ENCODE measurements around the gene SLC44A4. TPM values are rescaled to one million over a fixed set of nuclear protein-coding genes. Genes with fewer than 3 reads are reported as not detected.
"Not testable (repeated sequence)": the region's sequence is repeated elsewhere in the genome, so short reads cannot be mapped to it uniquely, and the experiment has no call there.

Gene SLC44A4
- total RNA-seq, 1 experiment from 2014 or later: not detected

- not testable (repeated sequence) for DNase-seq (ENCODE audit: low read depth in 1 of 2, low spot score in 2 of 2); H3K9me3 ChIP-seq (replicated peaks); H3K27me3 ChIP-seq (replicated peaks); H3K36me3 ChIP-seq; H3K4me3 ChIP-seq
- H3K27ac ChIP-seq: peak overlapping the region; percentile 18
- peaks cover 43% of the 10 kb centered on the region for H3K4me1 ChIP-seq (replicated peaks)
Observed at GRCh38 chr6:31908255-31908654, 29.5 kb upstream of the SLC44A4 start.

GRCh38 chr6:31907158-31907813 lies 28.5 kb upstream of the SLC44A4 start:
- DNase-seq (ENCODE audit: low read depth in 1 of 2, low spot score in 2 of 2): no peak
- Histone ChIP-seq H3K9me3 (replicated peaks) (no peaks in the 10 kb centered on the region; the same call in 1 of the 2 replicates), H3K4me3 (no peak overlapping the region), H3K27ac (no peak overlapping the region), H3K27me3 (replicated peaks) (no peaks in the 10 kb centered on the region), H3K4me1 (replicated peaks) (peaks cover 49% of the 10 kb centered on the region), H3K36me3 (no peaks in the 10 kb centered on the region)

- H3K4me3 ChIP-seq; DNase-seq (ENCODE audit: low read depth in 1 of 2, low spot score in 2 of 2); H3K9me3 ChIP-seq (replicated peaks); H3K36me3 ChIP-seq; H3K27ac ChIP-seq; H3K27me3 ChIP-seq (replicated peaks): not testable (repeated sequence)
- peaks cover 45% of the 10 kb centered on the region for H3K4me1 ChIP-seq (replicated peaks)
Observed at GRCh38 chr6:31906727-31907126, 27.9 kb upstream of the SLC44A4 start.

GRCh38 chr6:31906122-31906521 lies 27.3 kb upstream of the SLC44A4 start:
- Histone ChIP-seq H3K4me3 (no peak overlapping the region), H3K9me3 (replicated peaks) (no peaks in the 10 kb centered on the region; the same call in 1 of the 2 replicates), H3K4me1 (replicated peaks) (peaks cover 45% of the 10 kb centered on the region), H3K27me3 (replicated peaks) (no peaks in the 10 kb centered on the region), H3K36me3 (peaks cover 2% of the 10 kb centered on the region; the same call in 1 of the 2 replicates), H3K27ac (no peak overlapping the region)
- no peak for DNase-seq (ENCODE audit: low read depth in 1 of 2, low spot score in 2 of 2)

- DNase-seq (ENCODE audit: low read depth in 1 of 2, low spot score in 2 of 2): no peak
- no peaks in the 10 kb centered on the region for H3K9me3 ChIP-seq (replicated peaks)
- H3K27me3 ChIP-seq (replicated peaks): no peaks in the 10 kb centered on the region
- H3K27ac ChIP-seq: no peak overlapping the region
- H3K4me1 ChIP-seq (replicated peaks): peaks cover 36% of the 10 kb centered on the region
- H3K4me3 ChIP-seq: no peak overlapping the region
- H3K36me3 ChIP-seq: peaks cover 5% of the 10 kb centered on the region; the same call in 1 of the 2 replicates
Observed at GRCh38 chr6:31905041-31905440, 26.2 kb upstream of the SLC44A4 start.

- H3K4me3 ChIP-seq: no peak overlapping the region
- DNase-seq (ENCODE audit: low read depth in 1 of 2, low spot score in 2 of 2): no peak
- H3K27me3 ChIP-seq (replicated peaks): no peaks in the 10 kb centered on the region
- no peak overlapping the region for H3K27ac ChIP-seq
- H3K4me1 ChIP-seq (replicated peaks): peaks cover 25% of the 10 kb centered on the region
- H3K36me3 ChIP-seq: peaks cover 5% of the 10 kb centered on the region; the same call in 1 of the 2 replicates
- H3K9me3 ChIP-seq (replicated peaks): no peaks in the 10 kb centered on the region
Observed at GRCh38 chr6:31903957-31904356, 25.2 kb upstream of the SLC44A4 start.

- no peaks in the 10 kb centered on the region for H3K9me3 ChIP-seq (replicated peaks)
- peak within 1 kb of the TSS; percentile 51 for H3K4me3 ChIP-seq
- H3K27me3 ChIP-seq (replicated peaks): no peaks in the 10 kb centered on the region
- peaks cover 23% of the 10 kb centered on the region for H3K4me1 ChIP-seq (replicated peaks)
- H3K27ac ChIP-seq: peak within 1 kb of the TSS; percentile 18; the same call in 1 of the 2 replicates
- H3K36me3 ChIP-seq: peaks cover 9% of the 10 kb centered on the region
- peak; percentile 92 to 94 for DNase-seq (ENCODE audit: low read depth in 1 of 2, low spot score in 2 of 2)
Observed at GRCh38 chr6:31901953-31902643, 23.3 kb upstream of the SLC44A4 start, which contains the start of gene ZBTB12. TSS of gene ZBTB12 (minus strand) at chr6:31902086. CDS start at chr6:31901305, 781 bp downstream.

- H3K27me3 ChIP-seq (replicated peaks): no peaks in the 10 kb centered on the region
- 0 out of 2 replicates have a peak overlapping the region, but pooled peaks have one; percentile 18 for H3K27ac ChIP-seq
- H3K9me3 ChIP-seq (replicated peaks): no peaks in the 10 kb centered on the region
- DNase-seq (ENCODE audit: low read depth in 1 of 2, low spot score in 2 of 2): peak in 1 of 2 experiments; percentile 28
- H3K4me1 ChIP-seq (replicated peaks): peaks cover 28% of the 10 kb centered on the region
- peak overlapping the region; percentile 51 for H3K4me3 ChIP-seq
- H3K36me3 ChIP-seq: peaks cover 9% of the 10 kb centered on the region
Observed at GRCh38 chr6:31901415-31901952, 22.7 kb upstream of the SLC44A4 start.

GRCh38 chr6:31900917-31901414 lies 22.2 kb upstream of the SLC44A4 start:
- no peaks in the 10 kb centered on the region for H3K27me3 ChIP-seq (replicated peaks)
- no peak for DNase-seq (ENCODE audit: low read depth in 1 of 2, low spot score in 2 of 2)
- no peaks in the 10 kb centered on the region for H3K9me3 ChIP-seq (replicated peaks)
- peak overlapping the region; percentile 51 for H3K4me3 ChIP-seq
- H3K4me1 ChIP-seq (replicated peaks): peaks cover 29% of the 10 kb centered on the region
- peaks cover 12% of the 10 kb centered on the region for H3K36me3 ChIP-seq
- no peak overlapping the region for H3K27ac ChIP-seq

GRCh38 chr6:31899882-31900722 lies 21.3 kb upstream of the SLC44A4 start:
- Histone ChIP-seq H3K9me3 (replicated peaks) (no peaks in the 10 kb centered on the region), H3K27ac (no peak overlapping the region), H3K27me3 (replicated peaks) (no peaks in the 10 kb centered on the region), H3K36me3 (peaks cover 18% of the 10 kb centered on the region), H3K4me1 (replicated peaks) (peaks cover 29% of the 10 kb centered on the region), H3K4me3 (no peak overlapping the region)
- DNase-seq (ENCODE audit: low read depth in 1 of 2, low spot score in 2 of 2): no peak

- DNase-seq (ENCODE audit: low read depth in 1 of 2, low spot score in 2 of 2): no peak
- Histone ChIP-seq H3K27me3 (replicated peaks) (no peaks in the 10 kb centered on the region), H3K9me3 (replicated peaks) (no peaks in the 10 kb centered on the region), H3K27ac (no peak overlapping the region), H3K4me1 (replicated peaks) (peaks cover 29% of the 10 kb centered on the region), H3K36me3 (peaks cover 25% of the 10 kb centered on the region), H3K4me3 (no peak overlapping the region)
Observed at GRCh38 chr6:31899215-31899614, 20.4 kb upstream of the SLC44A4 start.

- H3K9me3 ChIP-seq (replicated peaks): no peaks in the 10 kb centered on the region
- peak in 1 of 2 experiments; percentile 44 for DNase-seq (ENCODE audit: low read depth in 1 of 2, low spot score in 2 of 2)
Observed at GRCh38 chr6:31898383-31899011, 19.7 kb upstream of the SLC44A4 start.

More at GRCh38 chr6:31898383-31899011, 19.7 kb upstream of the SLC44A4 start:
- Histone ChIP-seq H3K4me1 (replicated peaks) (peaks cover 29% of the 10 kb centered on the region), H3K4me3 (peak overlapping the region; percentile 86), H3K27ac (no peak overlapping the region), H3K27me3 (replicated peaks) (no peaks in the 10 kb centered on the region), H3K36me3 (peaks cover 27% of the 10 kb centered on the region)

All from SJSA1 (cell line).